GM12878 (cell line): ENCODE measurements around the gene PRCC. TPM values are rescaled to one million over a fixed set of nuclear protein-coding genes. Genes with fewer than 3 reads are reported as not detected.

ENCODE experiments used
- ASH2L ChIP-seq: fragments of 300-600, 200-600 bp; sonication (generic); IDR thresholded peaks from 2 replicates; pipeline ENCODE4 v1.6.1; 2017; ENCODE audit warnings: low read depth, mild to moderate bottlenecking, borderline replicate concordance
- BRCA1 ChIP-seq: IDR thresholded peaks from 2 replicates; pipeline ENCODE4 v1.6.1; 2011; ENCODE audit warnings: low read depth, low read length, improper control_type of control experiment
- CREB1 ChIP-seq: IDR thresholded peaks from 2 replicates; pipeline ENCODE4 v1.6.1; 2012; ENCODE audit warnings: low read depth, mild to moderate bottlenecking, inconsistent platforms
- DPF2 ChIP-seq: fragments of 450-650 bp; IDR thresholded peaks from 2 replicates; pipeline ENCODE4 v1.6.1; 2017; ENCODE audit warnings: mild to moderate bottlenecking
- GATAD2B ChIP-seq: fragments of 450-650 bp; conservative IDR thresholded peaks from 2 replicates; pipeline ENCODE4 v1.6.1; 2017; ENCODE audit warnings: low read depth, mild to moderate bottlenecking, moderate library complexity
- NFYA ChIP-seq: IDR thresholded peaks from 2 replicates; pipeline ENCODE4 v1.6.1; 2011; ENCODE audit warnings: low read depth, mild to moderate bottlenecking, low read length, improper control_type of control experiment, borderline replicate concordance
- NFYB ChIP-seq: IDR thresholded peaks from 2 replicates; pipeline ENCODE4 v1.6.1; 2011; ENCODE audit warnings: low read depth, mild to moderate bottlenecking, low read length, improper control_type of control experiment, moderate library complexity; ENCODE audit not compliant: insufficient read depth
- REST ChIP-seq: IDR thresholded peaks from 2 replicates; pipeline ENCODE4 v1.6.1; 2012; ENCODE audit warnings: mild to moderate bottlenecking, low read depth, low read length
- RUNX3 ChIP-seq: IDR thresholded peaks from 2 replicates; pipeline ENCODE4 v1.6.1; 2012; ENCODE audit warnings: low read length, inconsistent platforms
- SIX5 ChIP-seq: IDR thresholded peaks from 2 replicates; pipeline ENCODE4 v1.6.1; 2011; ENCODE audit warnings: mild to moderate bottlenecking, low read depth, low read length, moderate library complexity; ENCODE audit not compliant: severe bottlenecking
- SMAD5 ChIP-seq: IDR thresholded peaks from 2 replicates; pipeline ENCODE4 v1.6.1; 2016; ENCODE audit warnings: antibody characterized with exemption, low read depth
- SP1 ChIP-seq: IDR thresholded peaks from one replicate; pipeline ENCODE4 v1.6.1; 2011; ENCODE audit warnings: low read depth, low read length
- STAT1 ChIP-seq: fragments of 450-650 bp; conservative IDR thresholded peaks from 2 replicates; pipeline ENCODE4 v1.6.1; 2014; ENCODE audit warnings: antibody characterized with exemption, mild to moderate bottlenecking
- YBX1 ChIP-seq: fragments of 450-650 bp; IDR thresholded peaks from 2 replicates; pipeline ENCODE4 v1.6.1; 2016; ENCODE audit warnings: antibody characterized with exemption
- YY1 ChIP-seq: IDR thresholded peaks from 2 replicates; pipeline ENCODE4 v1.6.1; 2011; ENCODE audit warnings: low read depth, mild to moderate bottlenecking, low read length
- ZNF592 ChIP-seq: fragments of 450-650 bp; IDR thresholded peaks from 2 replicates; pipeline ENCODE4 v1.6.1; 2017; ENCODE audit warnings: mild to moderate bottlenecking, moderate library complexity
- polyA plus RNA-seq, 11 experiments: library from polyadenylated mRNA; depleted of rRNA in 4 of 11; unstranded in 6 of 11; stranded (reverse) in 5 of 11; fragments of >200 nt; fragmentation: Nextera tagmentation in 4 of 11; fragmentation: Illumina TruSeq in 1 of 11; extraction: Ambion mirVana in 4 of 11; extraction: Trizol in 1 of 11; gene quantifications; 1 replicate in 1 of 11; 2 replicates in 10 of 11; pipeline versions ENCODE4 v1.2.1 to v1.2.3, GENCODE V29; 2011 to 2016; ENCODE audit warnings: inconsistent platforms in 2 of 11, missing spikeins in 2 of 11, low read depth in 1 of 11
- total RNA-seq, 4 experiments: library from RNA; depleted of rRNA in 3 of 4; stranded (reverse); fragments of >200 nt in 3 of 4; fragmentation: Illumina TruSeq in 1 of 4; extraction: Trizol in 1 of 4; gene quantifications; 2 replicates each; pipeline versions ENCODE4 v1.2.1 to v1.2.3, GENCODE V29; 2013 to 2021
- TF ChIP-seq, protein P1 (sequence below): fragments of 450-650 bp; IDR thresholded peaks from 2 replicates; pipeline ENCODE4 v1.6.1; 2016; ENCODE audit warnings: mild to moderate bottlenecking, moderate library complexity, borderline replicate concordance
- TF ChIP-seq, protein P2 (sequence below): IDR thresholded peaks from 2 replicates; pipeline ENCODE4 v1.6.1; 2011; ENCODE audit warnings: low read depth, low read length, improper control_type of control experiment, borderline replicate concordance

Gene PRCC
- total and polyA plus RNA-seq, 10 of the 15 experiments (the other 5 are each of a cell fraction or from before 2014, with no cell fraction given) = 23.8 to 132 (median 63.1) TPM

- TF ChIP-seq, protein P1, sequence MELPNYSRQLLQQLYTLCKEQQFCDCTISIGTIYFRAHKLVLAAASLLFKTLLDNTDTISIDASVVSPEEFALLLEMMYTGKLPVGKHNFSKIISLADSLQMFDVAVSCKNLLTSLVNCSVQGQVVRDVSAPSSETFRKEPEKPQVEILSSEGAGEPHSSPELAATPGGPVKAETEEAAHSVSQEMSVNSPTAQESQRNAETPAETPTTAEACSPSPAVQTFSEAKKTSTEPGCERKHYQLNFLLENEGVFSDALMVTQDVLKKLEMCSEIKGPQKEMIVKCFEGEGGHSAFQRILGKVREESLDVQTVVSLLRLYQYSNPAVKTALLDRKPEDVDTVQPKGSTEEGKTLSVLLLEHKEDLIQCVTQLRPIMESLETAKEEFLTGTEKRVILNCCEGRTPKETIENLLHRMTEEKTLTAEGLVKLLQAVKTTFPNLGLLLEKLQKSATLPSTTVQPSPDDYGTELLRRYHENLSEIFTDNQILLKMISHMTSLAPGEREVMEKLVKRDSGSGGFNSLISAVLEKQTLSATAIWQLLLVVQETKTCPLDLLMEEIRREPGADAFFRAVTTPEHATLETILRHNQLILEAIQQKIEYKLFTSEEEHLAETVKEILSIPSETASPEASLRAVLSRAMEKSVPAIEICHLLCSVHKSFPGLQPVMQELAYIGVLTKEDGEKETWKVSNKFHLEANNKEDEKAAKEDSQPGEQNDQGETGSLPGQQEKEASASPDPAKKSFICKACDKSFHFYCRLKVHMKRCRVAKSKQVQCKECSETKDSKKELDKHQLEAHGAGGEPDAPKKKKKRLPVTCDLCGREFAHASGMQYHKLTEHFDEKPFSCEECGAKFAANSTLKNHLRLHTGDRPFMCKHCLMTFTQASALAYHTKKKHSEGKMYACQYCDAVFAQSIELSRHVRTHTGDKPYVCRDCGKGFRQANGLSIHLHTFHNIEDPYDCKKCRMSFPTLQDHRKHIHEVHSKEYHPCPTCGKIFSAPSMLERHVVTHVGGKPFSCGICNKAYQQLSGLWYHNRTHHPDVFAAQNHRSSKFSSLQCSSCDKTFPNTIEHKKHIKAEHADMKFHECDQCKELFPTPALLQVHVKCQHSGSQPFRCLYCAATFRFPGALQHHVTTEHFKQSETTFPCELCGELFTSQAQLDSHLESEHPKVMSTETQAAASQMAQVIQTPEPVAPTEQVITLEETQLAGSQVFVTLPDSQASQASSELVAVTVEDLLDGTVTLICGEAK = no peak
- TF ChIP-seq SP1 (no peak), ASH2L (no peak), STAT1 (no peak), BRCA1 (no peak), GATAD2B (peak; percentile 41), ZNF592 (no peak), YY1 (peak; percentile 35; the same call in 1 of the 2 replicates), SIX5 (no peak), YBX1 (no peak), SMAD5 (0 out of 2 replicates have a peak, but pooled peaks have one; percentile 15), NFYA (no peak), CREB1 (no peak), NFYB (no peak), DPF2 (peak; percentile 10; the same call in 1 of the 2 replicates), RUNX3 (no peak), REST (no peak)
- TF ChIP-seq, protein P2, sequence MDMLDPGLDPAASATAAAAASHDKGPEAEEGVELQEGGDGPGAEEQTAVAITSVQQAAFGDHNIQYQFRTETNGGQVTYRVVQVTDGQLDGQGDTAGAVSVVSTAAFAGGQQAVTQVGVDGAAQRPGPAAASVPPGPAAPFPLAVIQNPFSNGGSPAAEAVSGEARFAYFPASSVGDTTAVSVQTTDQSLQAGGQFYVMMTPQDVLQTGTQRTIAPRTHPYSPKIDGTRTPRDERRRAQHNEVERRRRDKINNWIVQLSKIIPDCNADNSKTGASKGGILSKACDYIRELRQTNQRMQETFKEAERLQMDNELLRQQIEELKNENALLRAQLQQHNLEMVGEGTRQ = no peak
These were observed 16.5 kb upstream of the PRCC start (continued) for GRCh38 chr1:156750711-156751450.
